Activated T-helper 17 cell treated with anti-CD3 and anti-CD28 coated beads, Interleukin-2, amount 50 U/mL, for 72 hours (primary cell): ENCODE data around the gene GSX1. TPM values are rescaled to one million over a fixed set of nuclear protein-coding genes. Genes with fewer than 3 reads are reported as not detected.

ENCODE experiments used
- ATAC-seq: fragments of 150-1000 bp; cut with Tn5 transposase; replicated peaks from 2 replicates; pipeline ENCODE4 v1.10.0; 2021; ENCODE audit warnings: mild to moderate bottlenecking, moderate library complexity
- H3K27ac Mint-ChIP-seq: one replicate; pipeline ENCODE4 v1.8.0; 2022; ENCODE audit warnings: mixed read lengths
- H3K27me3 Mint-ChIP-seq: one replicate; pipeline ENCODE4 v1.8.0; 2022; ENCODE audit warnings: mixed read lengths
- H3K36me3 Mint-ChIP-seq: one replicate; pipeline ENCODE4 v1.8.0; 2022; ENCODE audit warnings: low read depth, mild to moderate bottlenecking, mixed read lengths
- H3K4me1 Mint-ChIP-seq: one replicate; pipeline ENCODE4 v1.8.0; 2022; ENCODE audit warnings: mixed read lengths
- H3K4me3 Mint-ChIP-seq: one replicate; pipeline ENCODE4 v1.8.0; 2022; ENCODE audit warnings: mild to moderate bottlenecking, mixed read lengths
- H3K9me3 Mint-ChIP-seq: one replicate; pipeline ENCODE4 v1.8.0; 2022; ENCODE audit warnings: mixed read lengths
- total RNA-seq, 2 donors: library from RNA; stranded (reverse); gene quantifications; one replicate each; pipeline ENCODE4 v1.2.3, GENCODE V29; 2022

The GSX1 gene
- total RNA-seq, 2 donors from 2014 or later: not detected

DNA sequence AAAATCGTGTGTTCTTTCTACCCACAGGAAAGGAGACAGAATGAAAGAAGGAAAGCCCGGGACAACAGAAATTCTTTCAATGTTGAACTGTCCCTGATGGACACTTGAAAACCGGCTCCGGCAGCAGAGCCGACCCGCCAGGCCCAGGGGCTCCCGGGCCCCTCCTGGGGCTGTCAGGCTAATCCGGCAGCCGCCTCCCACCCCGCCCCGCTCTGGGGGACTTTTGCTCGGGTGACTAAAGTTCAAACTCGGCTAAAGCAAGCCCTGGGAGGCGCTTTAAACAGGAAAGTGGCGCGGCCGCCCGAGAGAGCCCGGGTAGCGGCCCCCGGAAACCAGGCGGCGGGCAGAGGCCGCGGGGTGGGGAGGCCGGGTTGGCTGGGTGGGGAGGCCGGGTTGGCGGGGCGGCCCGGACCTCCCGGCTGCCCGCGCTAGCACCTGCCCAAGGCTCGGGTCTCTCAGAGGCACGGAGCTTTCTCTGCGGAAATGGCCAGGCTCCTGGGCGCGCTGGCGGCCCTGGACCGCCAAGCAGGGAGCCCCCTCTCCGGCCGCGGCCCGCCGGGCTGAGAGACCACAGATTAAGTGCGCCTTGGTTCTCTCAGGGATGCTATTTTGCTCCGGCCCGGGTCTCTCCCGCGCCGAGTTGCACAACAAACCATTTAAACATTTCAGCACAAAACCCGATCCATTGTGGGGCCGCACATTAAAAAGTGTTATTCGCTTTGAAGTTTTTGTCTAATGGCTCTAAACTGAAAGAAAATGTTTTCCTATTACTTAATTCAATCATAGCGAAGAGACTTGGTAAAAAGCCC lies 2.6 kb upstream of the GSX1 start:
- H3K4me3 Mint-ChIP-seq: peak overlapping the region; percentile 87
- no peaks in the 10 kb centered on the region for H3K9me3 Mint-ChIP-seq
- no peaks in the 10 kb centered on the region for H3K36me3 Mint-ChIP-seq
- no peak for ATAC-seq
- peaks cover 29% of the 10 kb centered on the region for H3K4me1 Mint-ChIP-seq
- no peak overlapping the region for H3K27ac Mint-ChIP-seq
- H3K27me3 Mint-ChIP-seq: peaks cover 61% of the 10 kb centered on the region

DNA sequence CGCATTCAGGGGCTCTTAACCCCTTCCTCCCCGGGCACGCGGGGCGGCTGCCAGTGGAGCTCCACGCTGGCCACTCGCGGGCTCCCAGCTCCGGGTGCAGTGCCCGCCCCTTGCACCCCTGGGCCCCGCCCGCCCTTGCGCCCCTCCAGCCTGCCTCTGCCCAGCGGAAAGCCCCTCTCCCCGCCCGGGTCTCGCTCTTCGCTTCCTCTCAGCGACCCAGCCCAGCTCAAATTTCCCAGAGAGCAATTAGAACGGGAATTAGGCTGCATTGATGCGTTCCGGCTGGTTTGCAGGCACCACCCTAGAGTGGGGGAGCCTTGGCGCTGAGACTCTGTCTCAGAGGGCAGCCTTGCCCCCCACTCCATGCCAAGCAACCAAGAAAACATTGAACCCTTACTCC lies 1.8 kb upstream of the GSX1 start:
- Mint-ChIP-seq H3K9me3 (no peaks in the 10 kb centered on the region), H3K4me3 (peak overlapping the region; percentile 87), H3K36me3 (no peaks in the 10 kb centered on the region), H3K4me1 (peaks cover 29% of the 10 kb centered on the region), H3K27me3 (peaks cover 67% of the 10 kb centered on the region), H3K27ac (no peak overlapping the region)
- ATAC-seq: no peak

GRCh38 chr13:27791146-27791900 lies 960 bp upstream of the GSX1 start:
- Mint-ChIP-seq H3K4me3 (peak overlapping the region; percentile 87), H3K36me3 (no peaks in the 10 kb centered on the region), H3K9me3 (no peaks in the 10 kb centered on the region), H3K4me1 (peaks cover 29% of the 10 kb centered on the region), H3K27ac (no peak overlapping the region), H3K27me3 (peaks cover 73% of the 10 kb centered on the region)
- ATAC-seq: no peak

- Mint-ChIP-seq H3K4me1 (peaks cover 29% of the 10 kb centered on the region), H3K27ac (no peak overlapping the region), H3K9me3 (no peaks in the 10 kb centered on the region), H3K36me3 (no peaks in the 10 kb centered on the region), H3K4me3 (peak overlapping the region; percentile 87), H3K27me3 (peaks cover 74% of the 10 kb centered on the region)
- ATAC-seq: no peak
Observed at GRCh38 chr13:27791901-27792392, 336 bp upstream of the GSX1 start.

- no peak overlapping the region for H3K27ac Mint-ChIP-seq
- no peak overlapping the region for H3K4me3 Mint-ChIP-seq
- no peak for ATAC-seq
Observed at GRCh38 chr13:27793507-27794367, 1.5 kb downstream of the GSX1 start.

GRCh38 chr13:27794368-27794691 lies 2.0 kb downstream of the GSX1 start:
- Mint-ChIP-seq H3K27ac (no peak overlapping the region), H3K36me3 (no peaks in the 10 kb centered on the region), H3K4me1 (peaks cover 23% of the 10 kb centered on the region), H3K27me3 (peaks cover 72% of the 10 kb centered on the region), H3K9me3 (no peaks in the 10 kb centered on the region), H3K4me3 (no peak overlapping the region)
- ATAC-seq: no peak

More at GRCh38 chr13:27793507-27794367, 1.5 kb downstream of the GSX1 start:
- Mint-ChIP-seq H3K4me1 (peaks cover 29% of the 10 kb centered on the region), H3K27me3 (peaks cover 73% of the 10 kb centered on the region), H3K9me3 (no peaks in the 10 kb centered on the region), H3K36me3 (no peaks in the 10 kb centered on the region)

GRCh38 chr13:27794921-27795717 lies 2.8 kb downstream of the GSX1 start:
- Mint-ChIP-seq H3K36me3 (no peaks in the 10 kb centered on the region), H3K4me1 (peaks cover 23% of the 10 kb centered on the region), H3K4me3 (no peak overlapping the region), H3K27ac (no peak overlapping the region), H3K9me3 (no peaks in the 10 kb centered on the region), H3K27me3 (peaks cover 77% of the 10 kb centered on the region)
- ATAC-seq: no peak

DNA sequence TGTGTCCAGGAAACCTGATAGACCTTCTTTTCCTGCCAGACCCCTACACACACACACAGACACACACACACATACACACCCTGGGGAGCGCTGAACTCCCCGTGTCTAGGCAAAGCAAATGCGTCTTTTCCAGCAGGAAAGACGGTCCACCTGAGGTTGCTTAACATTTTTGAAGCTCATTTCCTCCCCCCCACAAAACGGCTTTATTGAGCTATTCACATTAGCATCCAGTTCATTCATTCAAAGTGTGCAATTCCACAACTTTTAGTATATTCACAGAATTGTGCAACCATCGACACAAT lies 3.4 kb downstream of the GSX1 start:
- H3K36me3 Mint-ChIP-seq: no peaks in the 10 kb centered on the region
- no peak overlapping the region for H3K4me3 Mint-ChIP-seq
- no peaks in the 10 kb centered on the region for H3K9me3 Mint-ChIP-seq
- no peak for ATAC-seq
- H3K27me3 Mint-ChIP-seq: peaks cover 77% of the 10 kb centered on the region
- H3K4me1 Mint-ChIP-seq: peaks cover 21% of the 10 kb centered on the region
- H3K27ac Mint-ChIP-seq: no peak overlapping the region

DNA sequence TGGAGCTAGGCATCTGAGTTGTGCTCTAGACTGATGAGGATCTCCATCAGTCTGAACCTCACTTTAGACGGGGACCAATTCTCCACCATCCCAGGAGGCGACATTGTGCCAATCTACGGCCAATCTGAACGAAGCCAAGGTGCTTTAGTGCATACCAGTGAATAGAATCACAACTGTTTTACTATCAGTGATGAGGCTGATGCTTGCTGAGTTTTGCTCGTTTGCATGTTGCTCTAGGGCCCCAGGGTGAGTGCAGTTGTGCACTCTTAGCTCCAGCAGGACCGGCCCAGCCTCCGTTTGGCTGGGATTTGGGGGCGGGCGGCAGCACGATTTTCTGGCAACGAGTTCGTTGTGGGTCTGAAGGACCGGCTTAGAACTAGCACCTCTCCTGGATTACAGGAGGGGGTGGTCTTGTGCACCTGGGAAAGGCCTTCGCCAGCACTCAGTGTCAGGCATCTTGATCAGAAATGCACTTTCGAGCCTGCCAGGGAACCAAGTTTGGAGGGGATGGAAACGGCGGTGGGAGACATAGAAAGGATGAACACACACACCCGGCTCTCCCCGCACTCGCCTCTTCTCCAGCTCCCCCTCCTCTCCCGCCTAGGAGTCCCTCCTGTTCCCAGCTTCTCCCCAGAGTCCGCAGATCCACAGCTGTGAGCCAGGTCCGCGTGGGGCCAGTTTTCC lies 4.4 kb downstream of the GSX1 start:
- Mint-ChIP-seq H3K4me3 (no peak overlapping the region), H3K27ac (no peak overlapping the region), H3K36me3 (no peaks in the 10 kb centered on the region), H3K27me3 (peaks cover 75% of the 10 kb centered on the region), H3K4me1 (peaks cover 10% of the 10 kb centered on the region), H3K9me3 (no peaks in the 10 kb centered on the region)
- ATAC-seq: no peak

- H3K27ac Mint-ChIP-seq: no peak overlapping the region
- ATAC-seq: no peak
- H3K27me3 Mint-ChIP-seq: peaks cover 73% of the 10 kb centered on the region
- no peak overlapping the region for H3K4me3 Mint-ChIP-seq
- H3K4me1 Mint-ChIP-seq: peaks cover 5% of the 10 kb centered on the region
- H3K9me3 Mint-ChIP-seq: no peaks in the 10 kb centered on the region
- no peaks in the 10 kb centered on the region for H3K36me3 Mint-ChIP-seq
Observed at GRCh38 chr13:27797228-27797624, 4.9 kb downstream of the GSX1 start.

- peaks cover 42% of the 10 kb centered on the region for H3K27me3 Mint-ChIP-seq
- no peak overlapping the region for H3K27ac Mint-ChIP-seq
- H3K9me3 Mint-ChIP-seq: no peaks in the 10 kb centered on the region
- H3K36me3 Mint-ChIP-seq: no peaks in the 10 kb centered on the region
- ATAC-seq: no peak
- no peaks in the 10 kb centered on the region for H3K4me1 Mint-ChIP-seq
- no peak overlapping the region for H3K4me3 Mint-ChIP-seq
Observed at GRCh38 chr13:27806744-27807387, 14.6 kb downstream of the GSX1 start.

DNA sequence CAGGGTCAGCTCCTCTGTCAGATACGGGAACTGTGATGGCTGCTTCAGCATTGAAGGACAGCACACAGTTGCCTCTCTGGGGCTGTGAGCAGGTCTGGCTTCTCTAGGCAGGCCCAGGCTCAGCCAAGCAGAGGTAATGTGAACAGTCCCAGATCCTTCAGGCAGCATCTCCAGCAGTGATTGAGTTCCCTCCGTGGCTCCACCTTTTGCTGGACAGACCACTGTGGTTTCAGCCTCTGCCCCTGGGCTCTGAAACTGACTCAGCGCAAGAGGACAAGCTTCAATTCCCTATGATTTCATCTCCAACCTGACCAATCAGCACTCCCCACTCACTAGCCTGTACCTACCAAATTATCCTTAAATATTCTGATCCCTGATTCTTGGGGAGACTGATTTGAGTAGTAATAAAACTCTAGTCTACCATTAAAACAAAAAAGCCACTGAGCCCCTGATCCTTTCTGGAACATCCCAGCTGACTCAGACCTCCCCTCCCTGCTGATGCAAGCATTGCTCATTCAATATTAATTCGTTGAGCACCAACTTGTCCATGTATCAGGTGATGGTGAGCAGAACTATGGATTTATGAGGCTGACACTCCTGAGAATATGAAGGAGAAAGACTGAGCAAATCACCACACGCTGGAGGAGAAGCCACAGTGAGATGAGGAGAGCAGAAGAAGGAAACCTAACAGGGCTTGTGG lies 16.7 kb downstream of the GSX1 start:
- Mint-ChIP-seq H3K27me3 (peaks cover 53% of the 10 kb centered on the region), H3K27ac (no peak overlapping the region), H3K4me3 (no peak overlapping the region), H3K9me3 (no peaks in the 10 kb centered on the region), H3K36me3 (no peaks in the 10 kb centered on the region), H3K4me1 (no peaks in the 10 kb centered on the region)
- ATAC-seq: no peak

DNA sequence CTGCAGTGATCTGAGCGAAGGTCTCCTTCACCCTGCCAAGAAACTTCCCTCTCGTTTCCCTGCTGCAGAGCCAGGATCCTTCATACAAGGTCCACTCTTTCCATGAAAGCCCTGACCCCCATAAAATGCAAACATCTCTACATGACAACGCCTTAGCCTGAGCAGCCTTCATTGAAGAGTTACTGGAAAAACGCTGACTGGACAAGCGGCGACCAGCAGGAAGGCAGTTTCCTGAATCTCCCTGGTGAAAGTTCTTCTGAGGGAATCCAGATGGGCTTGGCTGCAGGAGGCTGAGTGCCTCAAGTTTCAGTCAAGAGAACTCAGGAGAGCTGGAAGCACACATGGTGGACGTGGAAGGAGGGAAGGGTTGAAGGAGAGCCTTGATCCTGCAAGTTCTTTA lies 17.7 kb downstream of the GSX1 start:
- H3K27ac Mint-ChIP-seq: no peak overlapping the region
- no peaks in the 10 kb centered on the region for H3K9me3 Mint-ChIP-seq
- no peaks in the 10 kb centered on the region for H3K4me1 Mint-ChIP-seq
- H3K36me3 Mint-ChIP-seq: no peaks in the 10 kb centered on the region
- ATAC-seq: no peak
- H3K27me3 Mint-ChIP-seq: peaks cover 59% of the 10 kb centered on the region
- no peak overlapping the region for H3K4me3 Mint-ChIP-seq
